HL-60/S4 (cell line): ENCODE results near the gene PDE4B.

Source experiments
- in situ Hi-C: fragments of 300-500 bp; cut with MboI; formaldehyde crosslinking; loops from 2 replicates; pipeline ENCODE4 v1.14.3; 2022; ENCODE audit warnings: low sequenced_read_pairs

The PDE4B gene

DNA sequence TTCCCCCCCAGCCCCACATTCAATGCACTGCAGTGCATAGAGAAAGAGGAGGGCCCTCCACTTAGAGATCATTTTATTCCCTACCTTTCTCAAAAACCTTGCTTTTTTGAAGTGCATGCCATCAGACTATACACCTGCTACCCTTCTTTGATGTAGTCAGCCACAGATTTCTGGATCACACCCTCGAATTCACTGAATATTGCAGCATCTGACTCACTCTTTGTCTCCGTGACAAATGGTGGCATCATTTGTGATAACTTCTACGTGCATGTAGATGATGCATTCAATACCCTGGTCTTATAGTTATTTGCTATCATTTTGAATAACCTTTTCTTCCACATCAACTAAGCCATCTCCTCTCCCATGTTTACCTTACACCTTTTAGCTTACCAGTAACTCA is 431.0 kb downstream of the PDE4B start:
- in situ Hi-C loops, result no loop called here

DNA sequence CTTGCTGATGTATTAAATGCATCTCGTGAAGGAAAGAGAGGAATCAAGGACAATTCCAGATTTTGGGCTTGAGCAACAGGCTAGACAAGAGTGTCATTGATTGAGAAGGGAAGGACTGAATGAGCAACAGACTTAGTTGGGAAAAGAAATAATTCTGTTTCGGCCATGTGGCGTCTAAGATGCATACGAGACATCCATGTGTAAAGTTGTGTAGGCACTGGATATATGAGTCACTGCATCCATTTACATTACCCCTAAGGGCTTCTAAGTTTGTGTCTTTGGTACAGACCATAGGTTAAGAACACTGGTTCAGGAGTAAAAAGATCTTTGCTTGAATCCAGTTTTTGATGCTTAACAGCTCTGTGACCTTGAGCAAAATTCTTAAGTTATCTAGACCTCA is 434.3 kb downstream of the PDE4B start:
- in situ Hi-C loops, result no loop called here

DNA sequence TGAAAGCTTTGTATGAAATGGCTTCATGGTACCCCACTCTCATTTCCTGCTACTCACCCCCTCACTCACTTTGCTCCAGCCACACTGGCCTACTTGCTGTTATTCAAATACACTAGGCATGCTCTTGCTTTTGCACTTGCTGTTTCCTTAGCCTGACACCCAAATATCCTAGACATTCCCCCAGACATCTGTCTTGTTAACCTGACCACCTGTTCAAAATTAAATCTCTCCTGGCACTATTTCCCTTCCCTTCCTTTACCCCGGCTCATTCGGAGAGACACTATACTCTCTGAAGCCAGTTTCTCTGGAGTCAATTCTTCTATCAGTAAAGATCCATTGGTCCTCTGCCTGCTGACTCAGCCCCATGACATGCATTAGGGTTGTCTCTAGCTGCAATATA is 435.3 kb downstream of the PDE4B start:
- in situ Hi-C loops, result no loop called here

DNA sequence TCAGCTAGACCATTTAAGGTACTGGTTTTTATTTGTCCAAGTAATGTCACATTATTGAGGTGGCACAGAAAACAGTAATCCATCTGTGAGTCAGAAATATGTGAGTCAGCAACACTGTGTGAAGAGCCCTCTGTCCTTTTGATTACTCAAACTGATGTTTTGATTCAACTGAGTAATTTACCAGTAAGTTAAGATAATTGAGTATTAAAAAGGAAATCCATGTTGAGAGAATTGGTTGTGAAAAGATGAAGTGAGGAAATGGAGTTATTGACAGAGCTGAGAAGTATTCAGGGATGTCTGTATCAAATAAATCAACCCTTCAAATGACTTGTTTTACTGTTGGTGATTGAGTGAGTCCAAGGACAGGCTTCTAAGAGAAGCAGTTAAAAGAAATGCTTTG is 438.5 kb downstream of the PDE4B start:
- in situ Hi-C loops, result no loop called here

DNA sequence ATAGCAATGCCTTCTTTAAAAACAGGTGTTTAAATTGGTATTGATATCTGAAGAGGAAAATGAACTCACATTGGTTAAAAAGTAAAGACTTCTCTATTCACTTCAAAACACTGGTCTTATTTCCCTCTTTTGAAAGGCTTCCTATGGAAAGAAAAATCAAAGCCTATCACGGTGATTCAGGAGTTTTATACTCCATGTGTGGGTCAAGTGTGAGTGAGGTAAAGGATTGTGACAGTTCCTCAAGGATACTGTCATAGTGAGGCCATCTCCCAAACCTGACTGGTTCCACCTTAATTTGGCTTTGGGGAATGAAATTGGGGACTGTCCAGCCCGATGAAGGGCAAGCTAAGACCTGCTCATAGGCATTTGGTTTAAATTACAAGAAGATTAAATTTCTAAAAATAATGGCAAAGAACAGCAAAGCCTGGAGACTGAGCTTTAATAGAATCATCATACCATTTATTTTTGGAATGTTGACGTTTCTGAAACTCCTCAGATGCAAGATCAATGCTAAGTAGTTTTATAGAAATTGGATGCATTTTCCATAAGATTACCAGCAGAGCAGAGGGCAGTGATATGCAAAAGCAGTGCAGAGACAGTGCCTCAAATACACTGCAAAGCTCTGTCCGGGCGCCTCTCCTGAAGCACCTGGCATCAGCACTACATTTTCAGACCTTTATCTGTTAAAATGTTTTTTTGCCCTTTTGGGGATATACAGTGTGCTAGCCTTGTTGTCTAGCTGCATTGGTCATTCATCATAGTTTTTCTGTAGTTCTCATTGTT is 439.2 kb downstream of the PDE4B start:
- in situ Hi-C loops, result no loop called here

DNA sequence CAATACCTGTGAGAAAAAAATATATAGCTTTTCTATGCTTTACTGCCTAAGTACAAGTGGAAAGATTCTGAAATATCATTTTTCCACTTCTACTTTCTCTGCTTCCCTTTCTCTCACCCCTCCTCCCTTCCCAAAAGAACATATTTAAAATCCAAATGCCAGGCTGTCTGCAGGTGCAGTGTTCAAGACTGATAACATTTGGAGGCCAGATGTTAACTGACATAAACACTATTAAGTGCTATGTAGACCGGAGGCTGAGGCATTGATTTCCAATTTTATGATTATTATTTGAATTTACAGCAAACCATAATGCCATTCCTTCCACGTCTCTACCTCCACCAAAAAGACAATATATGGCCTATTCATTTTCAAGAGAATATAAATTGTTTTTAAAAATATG is 444.3 kb downstream of the PDE4B start:
- in situ Hi-C loops, result no loop called here

DNA sequence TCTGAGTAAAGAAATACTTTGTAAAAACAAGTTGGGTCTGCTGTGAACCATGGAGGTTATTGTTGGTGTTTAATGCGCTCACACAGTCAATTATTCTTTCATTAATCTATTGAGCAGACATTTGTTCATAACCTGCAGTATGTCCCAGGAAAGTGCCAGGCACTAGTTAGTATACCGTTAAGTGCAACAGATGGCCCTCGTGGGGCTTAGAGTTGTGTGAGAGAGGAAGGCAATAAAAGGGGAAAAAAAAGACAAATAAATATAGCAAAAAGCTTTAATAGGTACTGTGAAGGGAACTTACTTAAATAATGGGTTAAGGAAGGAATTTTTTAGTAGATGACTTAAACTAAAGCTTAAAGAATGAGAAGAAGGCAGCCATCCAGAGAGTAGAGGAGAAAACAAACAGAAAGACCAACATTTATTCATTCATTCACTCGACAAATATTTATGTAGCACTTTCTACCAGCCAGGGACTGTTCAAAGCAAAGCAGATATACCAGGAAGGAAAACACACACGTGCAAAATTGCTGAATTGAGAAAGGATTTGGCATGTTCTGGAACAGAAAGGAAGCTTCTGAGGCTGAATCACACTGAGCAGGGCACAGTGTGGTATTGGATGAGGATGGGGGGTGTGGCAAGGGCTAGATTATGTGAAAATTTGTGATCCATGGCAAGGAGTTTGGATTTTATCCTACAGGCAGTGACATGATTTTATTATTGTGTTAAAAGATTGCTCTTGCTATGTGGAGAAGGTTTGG is 445.2 kb downstream of the PDE4B start:
- in situ Hi-C loops, result no loop called here

DNA sequence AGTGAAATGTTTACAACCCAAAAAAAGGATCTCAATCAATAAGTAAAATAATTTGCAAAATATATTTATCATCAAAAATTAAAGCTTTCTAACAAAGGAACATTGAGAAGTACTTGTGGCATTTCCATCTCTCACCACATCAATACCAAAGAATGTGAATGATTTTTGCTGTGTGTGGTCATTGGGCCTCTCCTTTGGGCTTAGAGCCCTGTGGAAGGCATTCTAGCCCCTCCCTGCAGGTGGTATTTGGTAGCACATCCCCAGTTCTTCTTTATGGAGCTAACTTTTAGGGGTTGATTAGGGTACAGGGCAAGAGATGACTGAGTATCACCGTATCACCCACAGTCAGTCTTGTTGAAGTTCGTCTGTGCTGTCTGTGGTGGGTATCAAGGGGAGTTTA is 447.1 kb downstream of the PDE4B start:
- in situ Hi-C loops, result loop anchor here (10.0 kb wide), 1 partner anchor 275 kb away; no protein-coding TSS in a partner anchor

DNA sequence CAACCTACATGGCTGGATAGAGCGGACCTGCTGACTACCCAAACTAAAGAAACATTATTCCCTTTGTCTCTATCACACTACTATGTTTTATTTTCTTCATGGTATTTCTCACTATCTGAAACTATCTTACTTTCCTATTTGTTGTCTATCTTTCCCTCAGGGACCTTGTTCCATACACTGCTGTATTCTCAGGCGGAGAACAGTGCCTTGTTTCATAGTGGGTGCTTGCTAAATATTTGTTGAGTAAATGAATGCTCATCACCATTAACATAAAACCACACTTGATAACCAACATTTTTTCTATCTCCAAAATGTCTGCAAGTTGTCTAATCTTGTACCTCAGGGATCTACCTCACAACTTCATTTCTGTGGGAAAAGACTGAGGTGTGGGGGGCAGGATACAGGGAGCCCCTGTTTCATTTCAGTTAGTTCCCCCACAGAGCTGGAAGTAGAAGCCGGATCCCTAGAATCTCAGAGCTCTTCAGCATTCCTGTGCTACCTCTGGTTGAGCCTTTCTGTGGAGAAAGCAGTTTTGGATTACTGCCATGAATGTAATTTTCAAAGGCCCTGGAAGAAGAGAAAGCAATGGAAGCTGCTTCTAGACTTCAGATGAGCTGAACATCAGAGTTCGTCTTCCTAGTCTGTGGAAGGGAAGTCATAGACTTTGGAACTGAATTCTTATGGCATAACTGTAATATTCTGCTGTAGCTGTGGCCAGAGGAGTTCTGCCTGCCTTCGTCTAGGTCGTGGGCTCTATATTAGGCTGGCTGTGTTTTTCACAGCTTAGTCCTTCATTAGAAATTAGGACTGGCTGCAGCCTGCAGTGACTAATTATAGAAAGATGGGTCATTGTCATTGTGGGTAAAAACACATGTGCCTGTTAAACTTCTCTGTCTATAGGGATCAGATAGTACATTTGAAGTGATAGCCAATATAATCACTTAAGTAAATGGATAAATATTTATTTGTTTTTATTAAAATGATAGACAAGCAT is 448.1 kb downstream of the PDE4B start:
- in situ Hi-C loops, result loop anchor here (10.0 kb wide), 1 partner anchor 276 kb away; no protein-coding TSS in a partner anchor

DNA sequence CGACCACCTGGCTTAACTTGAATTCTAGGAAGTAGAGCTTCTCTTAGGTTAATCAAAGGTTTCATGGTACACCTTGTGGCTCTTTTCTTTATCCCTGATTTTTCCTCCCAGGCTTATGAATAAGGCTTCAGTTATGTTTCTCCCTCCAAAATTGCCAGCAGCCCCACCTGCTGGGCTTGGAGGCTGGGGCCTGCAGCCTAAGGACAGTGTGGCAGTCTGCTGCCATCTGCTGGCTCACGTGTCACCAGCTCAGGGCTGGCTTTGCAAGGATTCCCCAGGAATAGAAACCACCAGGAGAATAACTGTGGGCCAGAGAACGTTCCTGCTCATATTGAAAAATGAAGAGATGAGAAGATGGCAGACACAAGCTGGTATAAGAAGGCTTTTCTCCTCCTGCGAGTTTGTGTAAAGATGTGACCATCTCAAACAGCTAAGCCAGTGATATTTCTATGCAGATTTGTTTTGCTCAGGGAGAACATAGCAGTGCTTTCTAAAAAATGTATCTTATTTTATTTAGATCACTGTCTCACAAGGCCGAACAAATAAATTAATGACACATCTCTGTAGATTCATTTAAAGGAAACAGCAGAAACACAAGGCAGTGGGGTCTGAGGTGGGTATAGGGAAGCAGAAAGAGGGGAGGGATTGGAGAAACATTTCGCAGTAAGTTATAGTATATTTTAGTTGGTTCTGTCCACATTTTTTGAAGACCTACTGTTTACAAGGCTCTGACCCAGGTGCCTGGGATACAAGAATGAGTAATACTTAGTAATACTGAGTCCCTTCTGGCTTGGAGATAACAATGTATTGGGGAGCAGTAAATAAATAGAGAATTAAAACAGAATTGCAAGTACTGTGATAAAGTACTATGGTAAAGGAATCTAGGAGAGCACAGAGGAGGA is 450.2 kb downstream of the PDE4B start:
- in situ Hi-C loops, result loop anchor here (10.0 kb wide), 1 partner anchor 278 kb away; no protein-coding TSS in a partner anchor

DNA sequence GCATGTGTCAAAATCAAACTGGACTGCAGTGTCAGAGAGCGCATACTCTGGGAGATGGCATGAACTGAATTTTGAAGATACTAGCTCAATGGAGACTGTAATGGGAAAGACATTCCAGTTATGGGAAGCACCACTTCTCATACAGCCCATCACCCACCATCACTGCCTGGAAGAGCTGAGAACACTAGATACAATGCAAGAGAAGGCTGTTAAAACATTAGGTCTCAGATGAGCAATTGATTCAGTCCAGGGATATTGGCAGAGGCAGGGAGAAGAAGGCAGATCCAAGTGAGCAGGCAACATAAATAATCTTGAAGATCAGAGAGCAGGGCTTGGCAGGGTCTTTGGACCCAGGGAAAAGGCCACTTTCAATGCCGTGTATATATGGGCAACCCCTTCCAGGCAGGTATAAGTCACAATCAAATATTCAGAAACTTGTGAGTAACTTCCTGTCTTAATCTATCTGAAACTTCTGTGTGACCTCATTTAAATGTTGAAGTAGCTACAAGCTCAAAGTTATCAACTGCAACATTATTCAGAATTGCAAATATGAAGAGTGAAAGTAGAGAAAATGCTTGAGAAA is 450.9 kb downstream of the PDE4B start:
- in situ Hi-C loops, result loop anchor here (10.0 kb wide), 1 partner anchor 279 kb away; no protein-coding TSS in a partner anchor

DNA sequence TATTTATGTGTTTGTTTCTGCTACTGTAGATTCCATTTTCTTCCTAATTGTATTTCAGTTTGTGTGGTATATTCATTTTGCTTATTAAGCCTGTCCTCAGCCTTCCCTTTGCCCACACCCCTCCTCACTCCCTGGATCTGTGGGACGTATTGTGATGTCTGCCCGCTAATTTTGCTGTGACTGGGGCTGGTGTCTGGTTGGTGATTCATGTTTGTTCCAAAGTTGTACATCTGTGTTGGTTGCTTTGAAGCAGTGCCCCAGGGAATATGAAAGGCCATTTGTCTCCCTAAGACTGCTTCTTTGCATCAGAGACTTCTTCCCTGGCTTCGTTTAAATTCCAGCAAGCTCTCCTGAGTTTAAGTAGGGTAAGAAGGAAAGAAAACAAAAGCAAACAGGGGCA is 451.7 kb downstream of the PDE4B start:
- in situ Hi-C loops, result loop anchor here (10.0 kb wide), 1 partner anchor 280 kb away; no protein-coding TSS in a partner anchor

DNA sequence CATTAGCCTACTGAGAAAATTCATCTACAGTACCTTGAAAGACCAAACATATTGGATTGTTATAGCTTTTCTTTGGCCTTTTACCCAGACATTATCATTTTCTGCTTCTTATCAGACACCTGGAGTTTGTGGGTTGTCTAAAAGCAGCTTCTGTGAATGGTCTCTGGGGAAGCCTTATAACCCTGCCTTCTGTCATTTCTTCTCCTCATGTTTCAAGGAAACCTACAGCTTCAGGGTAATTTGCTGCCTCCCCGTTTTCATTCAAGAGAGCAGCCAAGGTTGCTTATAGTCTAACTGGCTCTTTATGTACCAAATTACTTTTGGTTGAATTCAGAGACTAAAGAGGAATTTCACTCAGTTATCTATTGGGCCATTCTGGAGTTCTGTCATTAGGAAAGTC is 453.0 kb downstream of the PDE4B start:
- in situ Hi-C loops, result loop anchor here (10.0 kb wide), 1 partner anchor 281 kb away; no protein-coding TSS in a partner anchor

DNA sequence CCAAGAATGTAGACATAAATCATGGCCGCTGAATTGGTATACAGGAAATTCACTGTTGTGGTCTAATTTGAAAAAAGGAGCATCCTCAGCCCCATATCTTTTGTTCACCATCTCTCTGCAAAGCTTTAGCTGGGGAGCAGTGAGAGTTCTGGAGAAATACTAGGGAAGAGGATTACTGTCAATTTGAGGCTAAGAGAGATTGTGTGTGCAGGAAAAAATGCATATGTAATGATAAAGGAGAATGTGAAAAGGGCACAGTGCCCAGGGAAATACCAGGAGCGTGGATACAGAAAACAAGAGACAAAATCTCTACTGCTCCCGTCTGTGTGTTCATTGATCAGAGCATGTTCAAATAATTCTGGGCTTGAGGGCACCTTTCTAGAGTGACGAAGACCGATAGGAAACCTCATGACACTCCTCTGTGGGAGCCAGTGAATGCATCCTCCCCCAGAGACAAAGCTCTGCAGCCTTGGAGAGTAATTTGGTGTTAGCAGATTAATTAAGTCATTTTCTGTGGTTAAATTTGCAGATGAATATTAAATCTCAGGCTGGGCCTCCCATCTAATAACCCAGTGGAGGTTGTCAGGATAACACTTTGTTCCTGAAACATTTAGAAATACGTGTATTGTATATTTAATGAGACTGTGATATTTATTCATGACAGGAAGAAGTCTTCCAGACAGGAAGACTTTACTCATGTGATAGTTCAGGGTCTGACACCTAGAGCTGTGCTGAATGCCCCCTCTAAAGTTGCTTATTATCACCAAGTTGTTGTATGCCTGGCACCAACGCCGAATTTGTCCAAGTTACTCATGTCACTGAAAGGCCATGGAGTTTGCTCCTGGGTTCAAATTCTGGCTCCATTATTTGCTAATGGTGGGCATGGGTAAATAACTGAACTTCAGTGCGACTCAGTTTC is 453.9 kb downstream of the PDE4B start:
- in situ Hi-C loops, result loop anchor here (10.0 kb wide), 1 partner anchor 282 kb away; no protein-coding TSS in a partner anchor

DNA sequence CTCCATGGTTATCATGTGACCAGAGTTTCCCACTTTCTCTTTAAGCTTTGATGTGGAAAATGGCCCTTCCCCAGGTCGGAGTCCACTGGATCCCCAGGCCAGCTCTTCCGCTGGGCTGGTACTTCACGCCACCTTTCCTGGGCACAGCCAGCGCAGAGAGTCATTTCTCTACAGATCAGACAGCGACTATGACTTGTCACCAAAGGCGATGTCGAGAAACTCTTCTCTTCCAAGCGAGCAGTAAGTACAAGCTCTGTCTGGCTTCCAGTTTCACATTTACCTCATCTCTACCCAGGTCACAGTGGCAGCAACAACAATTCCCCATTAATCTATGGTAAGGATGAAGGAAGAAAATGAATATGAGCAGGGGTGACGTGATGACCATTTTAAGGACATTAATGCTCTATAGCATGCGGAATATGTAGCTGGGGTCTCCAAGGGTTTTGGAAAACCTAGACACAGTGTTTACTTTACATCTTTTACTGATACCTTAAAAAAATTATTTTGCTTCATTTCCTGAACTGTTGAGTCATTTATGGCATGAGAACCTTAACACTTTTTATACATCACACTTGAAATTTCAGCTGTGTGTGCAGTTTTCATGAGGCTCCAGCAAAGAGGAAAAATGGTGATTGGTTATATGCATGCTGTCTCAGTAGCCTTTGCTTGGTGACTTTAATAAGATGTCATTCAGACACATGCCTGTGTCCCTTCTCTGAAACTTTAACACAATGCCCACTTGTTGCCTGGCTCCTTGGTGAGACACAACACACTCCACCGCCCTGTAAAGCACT is 454.9 kb downstream of the PDE4B start:
- in situ Hi-C loops, result loop anchor here (10.0 kb wide), 1 partner anchor 283 kb away; no protein-coding TSS in a partner anchor

DNA sequence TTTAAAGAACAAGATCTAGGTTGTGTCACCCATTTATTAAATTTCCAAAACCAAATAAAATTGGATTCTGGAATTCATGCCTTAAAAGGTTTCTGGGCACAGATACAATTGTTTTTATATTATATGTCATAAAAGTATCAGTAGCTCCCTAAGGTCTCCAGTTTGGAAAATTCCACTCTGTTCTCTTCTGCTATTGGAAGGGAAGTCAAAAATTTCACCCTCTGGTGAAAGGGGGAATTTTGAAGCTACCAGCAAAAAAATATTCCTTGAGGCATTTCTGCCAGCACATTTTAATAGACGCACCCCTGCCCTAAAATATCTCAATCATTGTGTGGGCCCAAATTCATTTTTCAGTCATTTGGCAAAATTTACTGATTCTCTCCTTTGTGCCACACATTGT is 455.6 kb downstream of the PDE4B start:
- in situ Hi-C loops, result loop anchor here (10.0 kb wide), 1 partner anchor 283 kb away; no protein-coding TSS in a partner anchor

DNA sequence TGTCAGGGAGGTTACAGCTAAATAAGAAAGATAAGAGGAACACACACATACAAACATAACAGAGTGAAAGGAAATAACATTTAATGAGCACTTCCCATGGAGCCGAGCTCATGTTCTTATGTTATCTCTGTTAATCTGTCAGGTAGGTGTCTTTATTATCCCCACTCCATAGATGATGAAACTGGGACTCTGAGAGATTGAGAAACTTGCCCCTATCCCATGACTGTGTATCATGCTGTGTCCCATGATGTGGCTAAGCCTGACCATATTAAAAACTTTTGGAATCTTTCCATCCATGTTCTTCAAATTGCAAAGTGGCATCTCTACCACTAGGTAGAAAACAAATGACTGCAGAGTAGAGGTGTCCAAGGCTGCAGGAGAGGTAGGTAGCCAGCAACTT is 456.1 kb downstream of the PDE4B start:
- in situ Hi-C loops, result loop anchor here (10.0 kb wide), 1 partner anchor 284 kb away; no protein-coding TSS in a partner anchor
